Peyer's patch (tissue), 4 donors: Measurements from ENCODE around the gene KMT2B. TPM values are rescaled to one million over a fixed set of nuclear protein-coding genes. Genes with fewer than 3 reads are reported as not detected.

Experiments used
- DNase-seq, 3 donors: peaks; one replicate each; pipeline ENCODE4 v3.0.0-alpha.2; 2017 to 2019
- H3K27ac ChIP-seq, 4 donors: fragments of 200-600 bp; sonication (generic); one replicate each; pipeline ENCODE4 v1.5.1; 2016 to 2019
- H3K27me3 ChIP-seq, 2 donors: fragments of 200-600 bp; sonication (generic); one replicate each; pipeline ENCODE4 v1.5.1; 2019
- H3K36me3 ChIP-seq, 3 donors: fragments of 200-600 bp; sonication (generic); one replicate each; pipeline ENCODE4 v1.5.1; 2016 to 2019
- H3K4me1 ChIP-seq, 4 donors: fragments of 200-600 bp; sonication (generic); one replicate each; pipeline ENCODE4 v1.5.1; 2016 to 2019
- H3K4me3 ChIP-seq, 4 donors: fragments of 200-600 bp; sonication (generic); 1 replicate in 3 of 4; 2 replicates in 1 of 4; pipeline ENCODE4 v1.5.1; 2016 to 2019; ENCODE audit warnings: mild to moderate bottlenecking in 1 of 4
- H3K9me3 ChIP-seq, 4 donors: fragments of 200-600 bp; sonication (generic); one replicate each; pipeline ENCODE4 v1.5.1; 2016 to 2019; ENCODE audit warnings: mild to moderate bottlenecking in 1 of 4
- CTCF ChIP-seq, 6 experiments: fragments of 450-650 bp in 4 of 6; fragments of 200-600 bp in 2 of 6; sonication (generic) in 1 of 6; IDR thresholded peaks; one replicate each; pipeline ENCODE4 v1.5.1; 2017 to 2019; ENCODE audit warnings: antibody characterized with exemption in 6 of 6, mild to moderate bottlenecking in 3 of 6, moderate library complexity in 1 of 6
- POLR2A ChIP-seq, 2 donors: fragments of 450-650 bp; IDR thresholded peaks; one replicate each; pipeline ENCODE4 v1.5.1; 2017; ENCODE audit warnings: antibody characterized with exemption in 2 of 2, mild to moderate bottlenecking in 2 of 2, moderate library complexity in 2 of 2
- total RNA-seq, 4 donors: library from RNA; depleted of rRNA; stranded (reverse); fragments of >200 nt; gene quantifications; one replicate each; pipeline ENCODE4 v1.1.0, GENCODE V29; 2016

The KMT2B gene
- total RNA-seq, 4 donors from 2014 or later = 27.8 to 62.6 (median 41.9) TPM

DNA sequence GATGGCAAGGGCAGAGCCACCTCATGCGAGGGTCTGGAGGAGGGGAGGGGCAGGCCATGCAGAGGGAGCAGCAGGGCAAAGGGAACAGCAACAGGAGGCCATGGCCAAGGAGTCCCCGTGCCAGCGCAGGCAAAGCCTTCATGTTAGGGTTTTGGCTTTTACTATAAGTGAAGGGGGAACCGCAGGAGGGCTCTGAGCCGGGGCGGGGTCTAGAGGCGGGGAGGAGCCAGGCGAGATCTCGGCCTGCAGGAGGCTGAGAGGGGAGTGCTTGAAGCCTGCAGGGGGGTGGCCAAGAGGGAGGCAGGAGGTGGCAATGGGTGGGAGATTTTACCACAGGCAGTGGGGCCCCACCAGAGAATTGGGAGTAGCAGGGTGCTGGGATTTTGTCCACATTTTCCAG lies 63.8 kb downstream of the KMT2B start:
- H3K36me3 ChIP-seq = peaks cover 0 to 11% (median 0%) of the 10 kb centered on the region in 3 donors
- DNase-seq = no peak

DNA sequence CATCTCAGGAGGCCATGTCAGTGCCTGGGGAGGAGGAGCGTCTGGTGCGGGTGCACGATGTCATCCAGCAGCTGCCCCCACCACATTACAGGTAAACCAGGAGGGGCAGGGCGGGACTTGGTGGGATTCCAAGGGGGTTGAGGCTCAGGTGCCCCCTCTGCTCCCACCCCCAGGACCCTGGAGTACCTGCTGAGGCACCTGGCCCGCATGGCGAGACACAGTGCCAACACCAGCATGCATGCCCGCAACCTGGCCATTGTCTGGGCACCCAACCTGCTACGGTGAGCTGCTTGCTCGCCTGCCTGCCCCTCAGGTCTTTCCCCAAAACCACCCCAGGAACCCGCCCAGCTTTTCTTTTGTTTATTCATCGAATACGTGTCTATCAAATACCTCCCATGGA lies 64.8 kb downstream of the KMT2B start:
- TF ChIP-seq CTCF (IDR thresholded peaks at IDR 0.05) (no peak), POLR2A (IDR thresholded peaks at IDR 0.05) (no peak)
- no peaks in the 10 kb centered on the region for H3K4me1 ChIP-seq
- H3K27me3 ChIP-seq = no peaks in the 10 kb centered on the region
- H3K9me3 ChIP-seq = no peaks in the 10 kb centered on the region
- H3K36me3 ChIP-seq = peaks cover 0 to 11% (median 0%) of the 10 kb centered on the region in 3 donors
- no peak for DNase-seq
- no peak overlapping the region for H3K27ac ChIP-seq
- no peak overlapping the region for H3K4me3 ChIP-seq

More for the DNA sequence above, 63.8 kb downstream of the KMT2B start:
- no peaks in the 10 kb centered on the region for H3K9me3 ChIP-seq
- no peaks in the 10 kb centered on the region for H3K27me3 ChIP-seq
- no peaks in the 10 kb centered on the region for H3K4me1 ChIP-seq
- no peak for TF ChIP-seq POLR2A (IDR thresholded peaks at IDR 0.05)
- no peak for TF ChIP-seq CTCF (IDR thresholded peaks at IDR 0.05)
- no peak overlapping the region for H3K27ac ChIP-seq
- H3K4me3 ChIP-seq = no peak overlapping the region

- no peak for TF ChIP-seq CTCF (IDR thresholded peaks at IDR 0.05)
- no peaks in the 10 kb centered on the region for H3K9me3 ChIP-seq
- peaks cover 0 to 11% (median 0%) of the 10 kb centered on the region in 3 donors for H3K36me3 ChIP-seq
Observed at GRCh38 chr19:35783469-35784434, 65.9 kb downstream of the KMT2B start.

GRCh38 chr19:35784503-35785338 lies 66.9 kb downstream of the KMT2B start:
- H3K4me3 ChIP-seq = no peak overlapping the region
- H3K9me3 ChIP-seq = no peaks in the 10 kb centered on the region
- DNase-seq = no peak
- no peak overlapping the region for H3K27ac ChIP-seq
- no peaks in the 10 kb centered on the region for H3K4me1 ChIP-seq
- peaks cover 0 to 11% (median 0%) of the 10 kb centered on the region in 3 donors for H3K36me3 ChIP-seq
- no peak for TF ChIP-seq CTCF (IDR thresholded peaks at IDR 0.05)
- no peak for TF ChIP-seq POLR2A (IDR thresholded peaks at IDR 0.05)
- no peaks in the 10 kb centered on the region for H3K27me3 ChIP-seq

More at GRCh38 chr19:35783469-35784434, 65.9 kb downstream of the KMT2B start:
- Histone ChIP-seq H3K27ac (no peak overlapping the region), H3K27me3 (no peaks in the 10 kb centered on the region), H3K4me1 (no peaks in the 10 kb centered on the region), H3K4me3 (no peak overlapping the region)
- peak in 1 of 3 donors; percentile 40 for DNase-seq

GRCh38 chr19:35785339-35785627 lies 67.5 kb downstream of the KMT2B start:
- H3K27me3 ChIP-seq = no peaks in the 10 kb centered on the region

More at GRCh38 chr19:35785339-35785627, 67.5 kb downstream of the KMT2B start:
- no peak for DNase-seq
- no peaks in the 10 kb centered on the region for H3K4me1 ChIP-seq
- H3K27ac ChIP-seq = no peak overlapping the region
- H3K36me3 ChIP-seq = peaks cover 0 to 11% (median 0%) of the 10 kb centered on the region in 3 donors
- no peak overlapping the region for H3K4me3 ChIP-seq
- TF ChIP-seq CTCF (IDR thresholded peaks at IDR 0.05) = no peak
- no peak for TF ChIP-seq POLR2A (IDR thresholded peaks at IDR 0.05)
- H3K9me3 ChIP-seq = no peaks in the 10 kb centered on the region
